Measurements from ENCODE around the gene UNC119. TPM values are rescaled to one million over a fixed set of nuclear protein-coding genes. Genes with fewer than 3 reads are reported as not detected.
"Not testable (repeated sequence)": the region's sequence is repeated elsewhere in the genome, so short reads cannot be mapped to it uniquely, and the experiment has no call there.

Gene UNC119
- total RNA-seq, 2 experiments from 2014 or later: 43.6 to 44.8 TPM

GRCh38 chr17:28526381-28526780, 26.0 kb downstream of the UNC119 start:
- Mint-ChIP-seq H3K4me3 (no peak overlapping the region), H3K9me3 (no peaks in the 10 kb centered on the region), H3K27me3 (no peaks in the 10 kb centered on the region), H3K4me1 (ENCODE audit: low read depth) (no peaks in the 10 kb centered on the region), H3K27ac (no peak overlapping the region), H3K36me3 (ENCODE audit: low read depth) (no peaks in the 10 kb centered on the region)
- ATAC-seq (no peak), DNase-seq (no peak)
- TF ChIP-seq CTCF (IDR thresholded peaks at IDR 0.05): no peak
- intact Hi-C loops (cut with micrococcal nuclease): no loop called here
- CTCF ChIA-PET: interaction anchor here (1.6 kb wide), 1 partner anchor 23 kb away, joined by 6 read pairs; no protein-coding TSS in a partner anchor
- POLR2A ChIA-PET: no interaction called here

GRCh38 chr17:28524476-28525424, 27.7 kb downstream of the UNC119 start:
- Mint-ChIP-seq H3K27ac (no peak overlapping the region), H3K36me3 (ENCODE audit: low read depth) (no peaks in the 10 kb centered on the region), H3K4me3 (no peak overlapping the region), H3K9me3 (no peaks in the 10 kb centered on the region), H3K27me3 (no peaks in the 10 kb centered on the region), H3K4me1 (ENCODE audit: low read depth) (no peaks in the 10 kb centered on the region)
- no peak for DNase-seq
- ChIA-PET POLR2A (no interaction called here), CTCF (no interaction called here)
- intact Hi-C loops (cut with micrococcal nuclease): no loop called here
- no peak for ATAC-seq
- TF ChIP-seq CTCF (IDR thresholded peaks at IDR 0.05): no peak

GRCh38 chr17:28523876-28524275, 28.5 kb downstream of the UNC119 start:
- H3K4me1 Mint-ChIP-seq (ENCODE audit: low read depth): no peaks in the 10 kb centered on the region
- DNase-seq (no peak), ATAC-seq (no peak)
- no peak for TF ChIP-seq CTCF (IDR thresholded peaks at IDR 0.05)
- H3K9me3 Mint-ChIP-seq: no peaks in the 10 kb centered on the region
- no peaks in the 10 kb centered on the region for H3K27me3 Mint-ChIP-seq
- intact Hi-C loops (cut with micrococcal nuclease): no loop called here
- H3K36me3 Mint-ChIP-seq (ENCODE audit: low read depth): no peaks in the 10 kb centered on the region
- CTCF ChIA-PET: no interaction called here
- POLR2A ChIA-PET: no interaction called here
- no peak overlapping the region for H3K4me3 Mint-ChIP-seq
- H3K27ac Mint-ChIP-seq: no peak overlapping the region

- intact Hi-C loops (cut with micrococcal nuclease): no loop called here
- Mint-ChIP-seq H3K4me3 (no peak overlapping the region), H3K4me1 (ENCODE audit: low read depth) (no peaks in the 10 kb centered on the region), H3K9me3 (no peaks in the 10 kb centered on the region), H3K36me3 (ENCODE audit: low read depth) (no peaks in the 10 kb centered on the region), H3K27me3 (no peaks in the 10 kb centered on the region), H3K27ac (no peak overlapping the region)
- no peak for TF ChIP-seq CTCF (IDR thresholded peaks at IDR 0.05)
- DNase-seq (no peak), ATAC-seq (no peak)
- ChIA-PET POLR2A (no interaction called here), CTCF (no interaction called here)
Measured at GRCh38 chr17:28523186-28523585, 29.2 kb downstream of the UNC119 start.

- ATAC-seq; H3K36me3 Mint-ChIP-seq (ENCODE audit: low read depth); H3K4me3 Mint-ChIP-seq; intact Hi-C loops (cut with micrococcal nuclease); CTCF ChIA-PET; H3K4me1 Mint-ChIP-seq (ENCODE audit: low read depth); POLR2A ChIA-PET; H3K9me3 Mint-ChIP-seq; H3K27me3 Mint-ChIP-seq; H3K27ac Mint-ChIP-seq; DNase-seq: not testable (repeated sequence)
Measured at GRCh38 chr17:28522281-28522680, 30.1 kb downstream of the UNC119 start.

All from activated CD8-positive, alpha-beta T cell treated with anti-CD3 and anti-CD28 coated beads for 36 hours (primary cell).